HG03575 (cell line): Measurements from ENCODE around the gene CYBC1.
"Not testable (repeated sequence)": the region's sequence is repeated elsewhere in the genome, so short reads cannot be mapped to it uniquely, and the experiment has no call there.

Experiments
- ATAC-seq: cut with Tn5 transposase; IDR thresholded peaks from one replicate; pipeline ENCODE4 v1.9.1; 2021; ENCODE audit not compliant: unreplicated experiment, insufficient number of reproducible peaks, low FRiP score; ENCODE audit errors: extremely low read depth

Gene CYBC1

DNA sequence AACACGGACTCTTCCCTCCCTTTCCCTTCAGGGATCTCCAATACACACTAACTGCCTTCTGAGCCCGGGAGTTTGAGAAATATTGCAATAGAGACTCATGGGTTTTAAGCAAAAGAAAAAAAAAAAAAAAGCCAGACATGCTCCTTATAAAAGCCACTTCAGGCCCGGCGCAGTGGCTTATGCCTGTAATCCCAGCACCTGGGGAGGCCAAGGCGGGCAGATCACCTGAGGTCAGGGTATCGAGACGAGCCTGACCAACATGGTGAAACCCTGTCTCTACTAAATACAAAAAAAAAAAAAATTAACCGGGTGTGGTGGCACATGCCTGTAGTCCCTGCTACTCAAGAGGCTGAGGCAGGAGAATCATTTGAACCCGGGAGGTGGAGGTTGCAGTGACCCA, 34.8 kb downstream of the CYBC1 start:
- ATAC-seq, result no peak

GRCh38 chr17:82415336-82415735, 35.2 kb downstream of the CYBC1 start:
- no peak for ATAC-seq

- no peak for ATAC-seq
These were observed 35.8 kb downstream of the CYBC1 start for GRCh38 chr17:82414548-82415281.

DNA sequence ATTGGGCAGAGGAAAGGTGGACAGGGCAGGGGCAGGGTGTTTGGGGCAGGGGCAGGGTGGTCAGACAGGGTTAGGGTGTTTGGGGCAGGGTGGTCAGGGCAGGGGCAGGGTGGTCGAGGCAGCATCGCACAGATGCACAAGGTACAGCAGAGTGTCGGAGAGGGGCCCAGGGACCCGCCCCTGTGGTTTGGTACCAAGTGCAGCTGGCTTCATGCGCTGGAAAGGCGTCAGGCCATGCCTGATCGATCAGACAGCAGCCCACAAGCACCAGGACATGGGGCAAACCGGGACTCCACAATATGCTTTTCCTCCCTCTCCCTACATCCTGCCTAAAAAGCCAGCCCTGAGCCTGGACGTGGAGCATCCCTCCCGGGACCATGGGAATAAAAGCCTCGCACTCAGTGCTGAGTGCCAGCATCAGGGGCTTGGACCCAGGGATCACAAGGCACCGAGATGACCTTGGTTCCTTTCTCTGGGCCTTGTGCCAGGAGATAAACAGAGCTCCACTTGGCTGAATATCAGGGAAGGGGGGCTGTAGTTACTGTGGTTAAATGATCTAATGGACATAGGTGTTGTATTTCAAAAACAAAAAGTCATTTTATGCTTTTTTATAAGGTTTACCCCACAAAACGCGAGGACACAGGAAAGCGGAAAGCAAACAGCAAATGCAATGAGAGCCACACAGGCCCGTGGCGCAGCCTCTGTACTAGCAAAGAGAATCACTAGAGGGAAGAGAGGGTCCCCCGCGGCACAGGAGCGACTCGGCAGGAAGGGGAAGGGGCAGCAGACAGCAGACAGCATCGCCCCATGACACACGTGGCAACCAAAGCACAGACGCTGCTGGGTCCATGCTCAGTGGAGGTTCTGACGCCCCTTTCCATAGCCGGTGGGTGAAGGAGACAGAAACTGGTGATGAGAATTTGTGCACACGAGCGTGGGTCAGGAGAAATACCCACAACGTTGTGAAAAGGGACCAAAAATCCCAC, 37.7 kb downstream of the CYBC1 start:
- ATAC-seq, result no peak

DNA sequence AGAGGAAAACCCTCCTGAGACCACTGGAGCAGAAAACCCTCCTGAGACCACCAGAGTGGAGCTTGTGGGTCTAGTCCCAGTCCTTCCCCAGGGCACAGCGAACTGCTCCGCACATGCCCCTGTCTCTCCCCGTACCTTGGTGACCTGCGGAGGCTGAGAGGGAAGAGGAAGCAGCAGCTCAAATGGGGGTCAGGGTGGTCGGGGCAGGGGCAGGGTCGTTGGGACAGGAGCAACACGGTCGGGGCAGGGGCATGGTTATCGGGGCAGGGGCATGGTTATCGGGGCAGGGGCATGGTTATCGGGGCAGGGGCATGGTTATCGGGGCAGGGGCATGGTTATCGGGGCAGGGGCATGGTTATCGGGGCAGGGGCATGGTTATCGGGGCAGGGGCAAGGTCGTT, 38.5 kb downstream of the CYBC1 start:
- ATAC-seq, result not testable (repeated sequence)

DNA sequence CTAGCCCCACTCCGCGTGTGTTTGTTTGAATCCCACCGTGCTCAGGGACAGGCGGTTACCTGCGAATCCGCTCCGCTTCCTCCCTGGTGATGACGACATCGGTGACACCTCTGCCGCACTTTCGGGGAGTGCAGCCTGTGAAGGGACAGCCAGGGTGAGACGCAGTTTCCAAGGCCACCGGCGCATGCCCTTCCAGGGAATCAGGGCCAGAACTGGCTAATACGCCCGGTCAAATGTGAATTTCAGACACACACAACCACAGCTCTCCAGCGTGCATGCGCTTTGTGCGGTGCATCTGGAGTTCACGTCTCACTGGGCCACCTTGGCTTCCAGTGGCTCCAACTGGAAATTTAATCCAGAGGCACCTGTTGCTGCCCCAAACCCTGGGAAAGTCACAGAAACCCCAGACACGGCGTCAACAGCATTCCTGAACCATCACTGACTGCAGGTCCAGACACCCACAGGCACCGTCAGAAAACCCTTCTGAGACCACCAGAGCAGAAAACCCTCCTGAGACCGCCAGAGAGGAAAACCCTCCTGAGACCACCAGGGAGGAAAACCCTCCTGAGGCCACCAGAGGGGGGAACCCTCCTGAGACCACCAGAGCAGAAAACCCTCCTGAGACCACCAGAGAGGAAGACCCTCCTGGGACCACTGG, 39.0 kb downstream of the CYBC1 start:
- no peak for ATAC-seq

DNA sequence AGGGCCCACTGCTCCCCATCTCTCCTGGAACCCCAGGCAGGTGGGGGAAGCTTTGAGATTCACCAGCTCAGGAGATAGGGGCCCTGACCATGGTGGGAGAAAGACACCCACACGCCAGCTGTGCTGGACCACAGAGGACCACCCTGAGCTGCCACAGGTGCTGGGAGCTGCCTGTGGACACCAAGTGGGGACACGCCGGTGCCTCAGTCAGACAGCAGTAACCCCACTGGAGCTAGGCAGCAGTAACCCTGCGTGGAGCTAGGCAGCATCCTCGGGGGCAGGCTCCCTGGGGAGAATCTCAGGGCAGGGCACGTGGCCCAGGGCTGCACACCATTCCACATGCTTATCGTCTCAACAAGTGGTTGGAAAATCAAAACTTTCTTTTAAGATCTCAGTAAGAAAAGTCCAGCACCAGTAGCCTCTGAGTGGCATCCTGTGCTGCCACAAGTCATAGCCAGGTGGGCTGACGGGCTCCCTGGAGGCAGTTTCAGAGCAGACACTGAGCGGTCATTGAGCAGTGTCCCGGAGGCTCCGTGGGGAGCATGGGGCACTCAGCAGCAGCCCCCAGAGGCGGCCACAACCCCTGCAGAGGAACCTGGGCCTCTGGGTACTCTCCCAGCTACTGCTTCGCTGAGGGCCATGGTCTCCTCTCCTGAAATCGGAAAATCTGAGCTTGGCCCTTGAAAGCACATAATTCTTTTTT, 40.4 kb downstream of the CYBC1 start:
- no peak for ATAC-seq

- no peak for ATAC-seq
These were observed 41.6 kb downstream of the CYBC1 start for GRCh38 chr17:82408938-82409318.

DNA sequence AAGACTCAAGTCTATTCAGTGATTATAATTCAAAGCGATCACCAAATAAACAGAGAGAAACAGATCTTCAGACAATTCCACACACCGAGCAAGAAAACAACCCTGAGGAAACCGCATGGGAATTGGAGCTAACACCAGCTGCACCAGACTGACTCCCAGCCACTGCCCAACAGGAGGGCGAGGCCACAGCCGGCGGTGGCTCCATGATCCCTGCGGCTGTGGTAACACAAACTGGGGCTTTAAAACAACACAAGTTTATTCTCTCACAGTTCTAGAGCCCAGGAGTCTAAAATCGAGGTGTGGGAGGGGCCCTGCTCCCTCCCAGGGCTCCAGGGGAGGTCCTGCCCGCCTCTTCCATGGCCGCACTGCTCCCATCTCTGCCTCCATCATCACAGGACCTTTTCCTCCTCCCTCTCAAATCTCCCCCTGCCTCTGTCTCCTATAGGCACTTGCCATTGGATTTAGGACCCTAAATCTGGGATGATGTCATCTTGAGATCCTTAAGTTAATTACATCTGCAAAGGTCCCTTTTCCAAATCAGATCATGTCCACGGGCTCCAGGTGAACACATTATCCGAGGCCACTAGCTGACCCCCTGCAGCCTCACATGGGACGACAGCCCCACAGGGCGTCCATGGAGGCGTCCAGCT, 42.1 kb downstream of the CYBC1 start:
- ATAC-seq, result no peak

DNA sequence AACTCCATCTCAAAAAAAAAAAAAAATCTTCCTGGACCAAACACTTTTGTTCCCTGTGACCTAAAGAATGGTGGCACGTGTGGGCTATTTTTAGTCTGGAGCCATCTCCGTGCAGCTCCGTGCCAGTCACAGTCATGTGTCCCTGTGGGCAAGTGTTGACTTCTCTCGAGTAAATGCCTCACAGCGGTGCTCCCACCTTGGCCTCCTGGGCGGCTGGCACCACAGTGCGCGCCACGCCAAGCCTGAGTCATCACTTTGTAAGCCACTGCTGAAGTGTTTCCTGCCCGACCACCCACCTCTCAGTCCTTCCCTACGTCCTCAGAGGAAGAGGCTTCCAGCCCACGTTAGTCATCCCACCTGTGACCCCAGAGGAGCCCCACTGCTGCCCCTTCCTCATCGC, 43.3 kb downstream of the CYBC1 start:
- no peak for ATAC-seq

GRCh38 chr17:82406131-82406671, 44.4 kb downstream of the CYBC1 start:
- ATAC-seq, result no peak

- ATAC-seq, result no peak
These were observed 45.5 kb downstream of the CYBC1 start for GRCh38 chr17:82405051-82405450.

- ATAC-seq, result no peak
These were observed 46.6 kb downstream of the CYBC1 start for GRCh38 chr17:82403662-82404660.

- ATAC-seq, result no peak
These were observed 47.7 kb downstream of the CYBC1 start for GRCh38 chr17:82402865-82403264.

DNA sequence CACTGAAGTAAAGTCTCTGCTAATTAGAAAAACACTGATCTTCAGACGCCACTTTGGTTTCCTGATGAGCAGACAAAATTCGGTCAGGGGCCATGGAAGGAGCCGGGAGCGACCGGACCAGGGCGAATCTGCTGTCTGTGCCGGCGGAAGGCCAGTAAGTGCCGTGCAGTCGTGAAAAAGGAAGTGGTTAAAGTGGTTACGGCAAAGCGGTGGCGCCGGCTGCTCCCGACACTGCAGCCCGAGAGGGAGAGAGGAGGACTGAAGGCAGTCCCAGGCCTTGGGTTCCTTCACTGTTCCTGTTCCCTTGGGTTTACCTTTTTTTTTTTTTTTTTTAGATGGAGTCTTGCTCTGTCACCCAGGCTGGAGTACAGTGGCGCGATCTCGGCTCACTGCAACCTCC, 49.7 kb downstream of the CYBC1 start:
- ATAC-seq, result no peak

DNA sequence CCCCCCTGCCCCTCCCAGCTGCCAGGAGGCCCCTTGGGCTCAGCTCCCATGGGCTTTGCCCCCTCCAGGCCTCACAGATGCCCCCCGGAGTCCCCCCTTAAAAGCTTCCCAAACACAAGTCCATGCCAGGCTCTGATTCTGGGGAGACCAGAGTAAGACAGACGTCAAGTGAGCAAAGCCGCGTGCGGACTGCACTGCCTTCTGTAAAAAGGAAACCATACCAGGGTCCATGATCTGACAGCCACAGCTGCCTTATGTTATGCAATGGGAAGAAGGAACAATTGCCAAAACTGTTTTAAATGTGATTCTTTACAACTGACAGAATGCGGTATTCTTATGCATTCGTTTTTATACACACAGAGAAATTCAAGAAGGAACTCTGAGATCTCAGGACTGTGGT, 50.3 kb downstream of the CYBC1 start:
- no peak for ATAC-seq

DNA sequence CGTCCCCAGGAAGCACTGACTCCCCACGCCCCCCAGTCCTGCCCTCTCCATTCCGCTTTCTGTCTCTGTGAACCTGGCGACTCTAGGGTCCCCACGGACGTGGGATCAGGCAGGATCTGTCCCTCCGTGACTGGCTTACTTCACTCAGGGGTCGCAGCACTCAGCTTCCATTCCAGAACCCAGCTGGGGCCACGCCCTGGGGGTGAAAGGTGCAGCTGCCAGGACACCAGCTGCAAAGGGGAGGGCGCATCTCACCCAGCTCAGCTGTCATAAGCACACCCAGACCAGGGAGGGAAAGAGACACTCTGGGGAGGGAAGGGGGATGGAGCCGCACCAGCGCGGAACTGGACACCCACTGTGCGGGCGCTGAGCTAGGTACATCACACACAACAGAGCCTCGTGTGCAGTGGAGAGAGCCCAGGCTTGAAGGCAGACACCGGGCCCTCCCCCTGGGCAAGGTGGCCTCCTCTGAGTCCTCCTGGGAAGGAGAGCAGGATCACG, 50.9 kb downstream of the CYBC1 start:
- ATAC-seq, result no peak
